Glutamatergic neuron (in vitro differentiated cells): ENCODE measurements around the gene GADD45B. TPM values are rescaled to one million over a fixed set of nuclear protein-coding genes. Genes with fewer than 3 reads are reported as not detected.

Source experiments
- DNase-seq: peaks from one replicate; pipeline ENCODE4 v3.0.0; 2022
- H3K27ac Mint-ChIP-seq: one replicate; pipeline ENCODE4 v1.8.0; 2020; ENCODE audit warnings: mild to moderate bottlenecking, mixed read lengths, inconsistent platforms; ENCODE audit not compliant: unreplicated experiment
- H3K27me3 Mint-ChIP-seq: one replicate; pipeline ENCODE4 v1.8.0; 2020; ENCODE audit warnings: mild to moderate bottlenecking, moderate library complexity, mixed read lengths, inconsistent platforms; ENCODE audit not compliant: unreplicated experiment
- H3K36me3 Mint-ChIP-seq: one replicate; pipeline ENCODE4 v1.8.0; 2020; ENCODE audit warnings: mild to moderate bottlenecking, mixed read lengths, inconsistent platforms; ENCODE audit not compliant: unreplicated experiment
- H3K4me1 Mint-ChIP-seq: one replicate; pipeline ENCODE4 v1.8.0; 2020; ENCODE audit warnings: mild to moderate bottlenecking, low read depth, mixed read lengths, inconsistent platforms; ENCODE audit not compliant: unreplicated experiment
- H3K4me3 Mint-ChIP-seq: one replicate; pipeline ENCODE4 v1.8.0; 2020; ENCODE audit warnings: mild to moderate bottlenecking, mixed read lengths, inconsistent platforms; ENCODE audit not compliant: unreplicated experiment
- H3K9me3 Mint-ChIP-seq: one replicate; pipeline ENCODE4 v1.8.0; 2020; ENCODE audit warnings: mild to moderate bottlenecking, moderate library complexity, mixed read lengths, inconsistent platforms; ENCODE audit not compliant: unreplicated experiment
- CTCF ChIP-seq: fragments of 200-600 bp; sonication (generic); IDR thresholded peaks from one replicate; pipeline ENCODE4 v1.5.0; 2021; ENCODE audit not compliant: partially characterized antibody, unreplicated experiment
- total RNA-seq: library from RNA; stranded (reverse); fragmentation: NEBNext Ultra II Directional; extraction: Animal tissue kit (Norgen Biotek cat#: 25700); gene quantifications from one replicate; pipeline ENCODE4 v1.2.1, GENCODE V29; 2021; ENCODE audit not compliant: unreplicated experiment

Gene GADD45B
- total RNA-seq, 1 donor from 2014 or later: 3.8 TPM

- H3K9me3 Mint-ChIP-seq: peaks cover 11% of the 10 kb centered on the region
- peaks cover 9% of the 10 kb centered on the region for H3K27me3 Mint-ChIP-seq
- no peak overlapping the region for H3K27ac Mint-ChIP-seq
- DNase-seq: no peak
- H3K4me3 Mint-ChIP-seq: no peak overlapping the region
- TF ChIP-seq CTCF: no peak
- no peaks in the 10 kb centered on the region for H3K36me3 Mint-ChIP-seq
- H3K4me1 Mint-ChIP-seq: peaks cover 5% of the 10 kb centered on the region
Observed at GRCh38 chr19:2509096-2509495, 33.2 kb downstream of the GADD45B start.

DNA sequence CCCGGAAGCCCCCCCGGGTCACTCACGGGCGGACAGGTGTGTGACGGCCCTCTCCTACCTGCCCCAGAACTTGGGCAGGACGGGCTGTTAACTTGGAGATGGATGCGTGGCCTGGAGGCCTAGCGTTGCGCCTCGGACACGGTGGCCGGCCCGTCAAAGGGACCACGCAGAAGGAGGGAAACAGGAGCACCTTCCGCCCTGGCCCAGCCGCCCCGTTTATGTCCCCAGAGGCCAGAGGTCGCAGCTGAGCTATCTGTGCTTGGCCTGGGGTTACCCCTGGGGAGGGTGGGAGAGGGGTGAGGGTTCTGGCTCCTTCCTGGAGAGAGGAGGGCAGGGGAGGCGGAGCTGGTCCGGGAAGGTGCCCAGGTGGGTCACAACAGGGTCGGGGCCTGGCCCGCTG lies 35.6 kb downstream of the GADD45B start:
- TF ChIP-seq CTCF: no peak
- Mint-ChIP-seq H3K27me3 (peaks cover 8% of the 10 kb centered on the region), H3K9me3 (peaks cover 13% of the 10 kb centered on the region), H3K36me3 (peaks cover 5% of the 10 kb centered on the region), H3K4me3 (no peak overlapping the region), H3K27ac (no peak overlapping the region), H3K4me1 (peaks cover 4% of the 10 kb centered on the region)
- no peak for DNase-seq

DNA sequence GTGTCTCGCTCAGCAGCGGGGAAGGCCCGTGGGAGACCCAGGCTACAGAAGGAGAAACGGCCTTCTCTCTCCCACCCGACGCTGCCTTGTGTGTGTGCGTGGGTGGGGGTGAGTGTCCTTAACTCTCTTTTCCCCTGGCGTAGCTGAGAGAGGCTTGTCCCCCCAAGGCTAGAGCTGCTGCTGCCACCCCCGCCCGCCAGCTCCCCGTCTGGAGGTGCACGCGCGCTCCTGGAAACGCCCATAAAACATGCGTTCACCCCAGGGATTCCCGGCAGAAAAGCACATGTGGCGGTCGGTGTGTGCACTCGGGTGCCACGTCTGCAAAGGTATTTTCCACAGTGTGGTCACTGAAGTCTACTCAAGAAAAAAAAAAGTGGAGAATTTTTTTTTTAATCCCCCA lies 36.1 kb downstream of the GADD45B start:
- no peak for DNase-seq
- Mint-ChIP-seq H3K4me1 (peaks cover 4% of the 10 kb centered on the region), H3K9me3 (peaks cover 11% of the 10 kb centered on the region), H3K36me3 (peaks cover 5% of the 10 kb centered on the region), H3K4me3 (no peak overlapping the region), H3K27ac (no peak overlapping the region), H3K27me3 (peaks cover 8% of the 10 kb centered on the region)
- TF ChIP-seq CTCF: no peak

DNA sequence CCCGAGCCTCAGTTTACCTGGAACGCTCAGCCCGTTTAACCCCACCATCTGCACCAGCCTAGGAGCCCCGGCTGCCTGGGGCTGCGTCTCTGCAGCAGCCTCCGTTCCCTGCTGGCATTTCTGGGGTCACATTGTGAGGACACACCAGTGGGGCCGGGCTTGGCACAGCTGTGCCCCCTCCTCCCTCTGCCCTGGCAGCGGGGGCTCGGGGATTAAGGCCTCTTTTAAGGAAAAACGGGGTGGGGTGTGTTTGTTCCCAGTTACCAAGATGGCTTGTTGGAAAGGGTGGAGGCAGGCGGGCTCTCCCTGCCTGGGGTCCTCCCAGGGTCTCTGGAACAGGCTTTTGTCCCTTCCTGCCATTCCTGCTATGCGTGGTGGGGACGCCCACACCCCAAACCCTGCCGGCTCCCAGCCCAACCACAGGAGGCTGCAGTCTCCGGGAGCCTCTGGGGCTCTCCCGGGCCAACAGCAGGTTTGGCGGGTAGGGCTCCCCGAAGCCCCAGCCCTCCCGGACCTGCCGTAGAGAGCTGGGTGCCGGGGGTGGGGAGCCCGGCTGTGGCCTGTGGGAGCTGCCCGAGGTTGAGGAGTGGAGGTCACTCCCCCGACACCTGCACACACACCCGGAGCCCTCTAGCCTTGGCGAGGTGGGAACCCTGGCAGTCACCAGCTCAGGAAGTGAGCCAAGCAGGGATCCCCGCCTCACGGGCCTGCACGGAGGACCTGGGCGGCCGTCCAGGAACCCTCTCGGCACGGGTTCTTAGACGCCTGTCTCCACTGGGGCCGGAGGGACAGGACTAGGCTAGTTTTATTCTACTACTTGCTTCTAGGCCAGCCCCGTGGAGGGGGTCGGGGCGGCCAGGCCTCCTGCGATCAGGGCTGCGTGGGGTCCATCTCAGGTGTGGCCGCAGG lies 36.9 kb downstream of the GADD45B start:
- Mint-ChIP-seq H3K27ac (no peak overlapping the region), H3K4me3 (no peak overlapping the region), H3K9me3 (peaks cover 8% of the 10 kb centered on the region), H3K36me3 (peaks cover 5% of the 10 kb centered on the region), H3K27me3 (peaks cover 5% of the 10 kb centered on the region), H3K4me1 (peaks cover 2% of the 10 kb centered on the region)
- TF ChIP-seq CTCF: no peak
- no peak for DNase-seq

GRCh38 chr19:2514981-2515518 lies 39.1 kb downstream of the GADD45B start:
- no peak for TF ChIP-seq CTCF
- Mint-ChIP-seq H3K4me1 (peaks cover 2% of the 10 kb centered on the region), H3K9me3 (peaks cover 5% of the 10 kb centered on the region), H3K27ac (no peak overlapping the region), H3K36me3 (peaks cover 5% of the 10 kb centered on the region), H3K27me3 (peaks cover 2% of the 10 kb centered on the region), H3K4me3 (no peak overlapping the region)
- DNase-seq: no peak
